ENCODE data around the gene IER5L.
A peak's percentile ranks its signal among the peaks of the same experiment; 100 is the strongest.

Gene IER5L

DNA sequence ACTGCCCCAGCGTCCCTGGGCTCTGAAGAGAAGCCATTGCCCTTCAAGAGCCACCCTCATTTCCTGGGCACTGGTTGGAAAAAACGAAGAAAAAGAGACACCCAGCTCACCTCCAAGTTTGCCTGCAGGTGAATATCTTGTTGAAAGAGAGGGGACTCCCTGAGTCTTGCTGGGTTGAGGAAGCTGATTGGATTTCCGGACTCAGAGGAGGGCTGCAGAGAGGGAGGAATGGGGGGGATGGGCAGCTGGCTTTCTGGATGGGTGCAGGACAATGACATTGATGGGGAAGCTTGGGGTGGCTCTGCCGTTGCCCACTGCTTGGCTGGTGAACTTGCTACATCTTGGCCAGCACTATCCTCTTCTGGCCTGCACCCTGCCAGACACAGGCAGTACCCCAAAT is 31.0 kb upstream of the IER5L start:
- CTCF ChIA-PET: interaction anchor here (0.6 kb wide), 1 partner anchor 378 kb away, joined by 3 read pairs; no protein-coding TSS in a partner anchor
- POLR2A ChIA-PET: no interaction called here
- Histone ChIP-seq H3K9me3 (ENCODE audit: control insufficient read depth, insufficient read depth, low read depth, low read length) (no peaks in the 10 kb centered on the region), H3K36me3 (ENCODE audit: control insufficient read depth in 2 of 2, insufficient read depth in 1 of 2, low read length in 2 of 2) (no peaks in the 10 kb centered on the region), H3K4me1 (ENCODE audit: control insufficient read depth, insufficient read depth, low read length) (no peaks in the 10 kb centered on the region), H3K4me3 (ENCODE audit: low read depth, low read length) (no peak overlapping the region), H3K27ac (ENCODE audit: extremely low read depth, low read depth, low read length) (no peak overlapping the region)
- TF ChIP-seq ZNF677 (tag by site-specific recombination; IDR thresholded peaks at IDR 0.05): no peak
- TF ChIP-seq ZNF560 (tag by site-specific recombination; IDR thresholded peaks at IDR 0.05; ENCODE audit: borderline replicate concordance): no peak
- TF ChIP-seq ZNF548 (tag by site-specific recombination; IDR thresholded peaks at IDR 0.05): no peak

DNA sequence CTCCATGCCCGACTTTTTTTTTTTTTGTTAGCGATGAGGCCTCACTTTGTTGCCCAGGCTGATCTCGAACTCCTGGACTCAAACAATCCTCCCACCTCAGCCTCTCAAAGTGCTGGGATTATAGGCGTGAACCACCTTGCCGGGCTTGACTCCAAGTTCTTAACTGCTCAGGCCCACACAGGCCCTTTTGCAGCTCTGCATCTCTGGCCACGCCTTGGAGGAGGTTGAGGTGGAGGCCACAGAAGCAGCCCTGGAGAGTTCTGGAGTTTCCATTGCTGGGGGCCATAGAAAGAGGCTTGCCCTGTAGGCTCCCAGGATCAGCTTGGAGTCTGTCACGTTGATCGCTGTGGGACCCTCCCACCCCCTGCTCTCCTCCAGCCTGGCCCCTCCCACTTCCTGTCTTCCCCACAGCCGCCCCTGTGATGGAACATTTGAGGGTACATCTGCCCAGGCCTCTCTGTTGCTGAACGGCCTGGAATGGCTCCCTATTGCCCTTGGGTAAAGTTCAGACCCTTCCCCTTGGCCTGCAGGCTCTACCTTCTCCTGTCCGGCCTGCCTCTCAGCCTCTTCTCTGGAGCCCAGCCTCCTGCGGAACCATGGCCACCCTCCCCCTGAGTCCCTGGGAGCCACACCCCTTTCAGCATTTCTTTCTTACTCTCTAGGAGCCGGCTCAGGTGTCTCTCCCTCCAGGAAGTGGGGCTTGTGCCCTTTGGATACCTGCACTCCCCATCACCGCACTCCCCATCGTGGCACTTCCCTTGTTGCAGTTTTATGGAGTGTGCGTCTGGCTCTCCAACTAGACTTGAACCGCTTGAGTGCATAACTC is 30.4 kb upstream of the IER5L start:
- no peaks in the 10 kb centered on the region for H3K4me1 ChIP-seq (ENCODE audit: control insufficient read depth, insufficient read depth, low read length)
- ChIA-PET POLR2A (interaction anchor here (0.6 kb wide), 2 partner anchors 30 to 278 kb away, joined by 3 read pairs; partner anchors contain the start of gene IER5L), CTCF (interaction anchor here (0.6 kb wide), 2 partner anchors 35 to 66 kb away, joined by 3 read pairs; no protein-coding TSS in a partner anchor)
- no peak overlapping the region for H3K27ac ChIP-seq (ENCODE audit: extremely low read depth, low read depth, low read length)
- TF ChIP-seq EGR2 (tag by site-specific recombination; IDR thresholded peaks at IDR 0.05; ENCODE audit: low read depth) (0 out of 2 replicates have a peak, but pooled peaks have one; percentile 20), TCF7L2 (IDR thresholded peaks at IDR 0.05; ENCODE audit: borderline replicate concordance, low read depth, low read length) (no peak), MZF1 (tag by site-specific recombination; IDR thresholded peaks at IDR 0.05; ENCODE audit: borderline replicate concordance) (no peak), ZFHX2 (tag by site-specific recombination; conservative IDR thresholded peaks at IDR 0.05) (peak; percentile 17; the same call in 1 of the 2 replicates), ZNF792 (tag by site-specific recombination; IDR thresholded peaks at IDR 0.05) (no peak)
- no peaks in the 10 kb centered on the region for H3K36me3 ChIP-seq (ENCODE audit: control insufficient read depth in 2 of 2, insufficient read depth in 1 of 2, low read length in 2 of 2)
- no peak overlapping the region for H3K4me3 ChIP-seq (ENCODE audit: low read depth, low read length)
- no peaks in the 10 kb centered on the region for H3K9me3 ChIP-seq (ENCODE audit: control insufficient read depth, insufficient read depth, low read depth, low read length)

GRCh38 chr9:129206905-129207304 is 28.8 kb upstream of the IER5L start:
- no peak overlapping the region for H3K27ac ChIP-seq (ENCODE audit: extremely low read depth, low read depth, low read length)
- ChIA-PET POLR2A (no interaction called here), CTCF (no interaction called here)
- H3K36me3 ChIP-seq (ENCODE audit: control insufficient read depth in 2 of 2, insufficient read depth in 1 of 2, low read length in 2 of 2): no peaks in the 10 kb centered on the region
- H3K9me3 ChIP-seq (ENCODE audit: control insufficient read depth, insufficient read depth, low read depth, low read length): no peaks in the 10 kb centered on the region
- H3K4me1 ChIP-seq (ENCODE audit: control insufficient read depth, insufficient read depth, low read length): no peaks in the 10 kb centered on the region
- H3K4me3 ChIP-seq (ENCODE audit: low read depth, low read length): no peak overlapping the region
- TF ChIP-seq ZEB2 (tag by site-specific recombination; IDR thresholded peaks at IDR 0.05) (no peak), KLF10 (tag by site-specific recombination; IDR thresholded peaks at IDR 0.05) (no peak), SCRT1 (tag by site-specific recombination; IDR thresholded peaks at IDR 0.05; ENCODE audit: borderline replicate concordance) (no peak), SALL2 (tag by site-specific recombination; IDR thresholded peaks at IDR 0.05; ENCODE audit: borderline replicate concordance) (no peak), ZNF677 (tag by site-specific recombination; IDR thresholded peaks at IDR 0.05) (no peak), ZNF639 (tag by site-specific recombination; IDR thresholded peaks at IDR 0.05) (no peak), ZNF488 (tag by site-specific recombination; IDR thresholded peaks at IDR 0.05) (no peak), OSR2 (tag by site-specific recombination; IDR thresholded peaks at IDR 0.05) (no peak), ZBTB20 (tag by site-specific recombination; IDR thresholded peaks at IDR 0.05) (no peak), ZNF585B (tag by site-specific recombination; IDR thresholded peaks at IDR 0.05) (no peak)
- TF ChIP-seq, protein P1, sequence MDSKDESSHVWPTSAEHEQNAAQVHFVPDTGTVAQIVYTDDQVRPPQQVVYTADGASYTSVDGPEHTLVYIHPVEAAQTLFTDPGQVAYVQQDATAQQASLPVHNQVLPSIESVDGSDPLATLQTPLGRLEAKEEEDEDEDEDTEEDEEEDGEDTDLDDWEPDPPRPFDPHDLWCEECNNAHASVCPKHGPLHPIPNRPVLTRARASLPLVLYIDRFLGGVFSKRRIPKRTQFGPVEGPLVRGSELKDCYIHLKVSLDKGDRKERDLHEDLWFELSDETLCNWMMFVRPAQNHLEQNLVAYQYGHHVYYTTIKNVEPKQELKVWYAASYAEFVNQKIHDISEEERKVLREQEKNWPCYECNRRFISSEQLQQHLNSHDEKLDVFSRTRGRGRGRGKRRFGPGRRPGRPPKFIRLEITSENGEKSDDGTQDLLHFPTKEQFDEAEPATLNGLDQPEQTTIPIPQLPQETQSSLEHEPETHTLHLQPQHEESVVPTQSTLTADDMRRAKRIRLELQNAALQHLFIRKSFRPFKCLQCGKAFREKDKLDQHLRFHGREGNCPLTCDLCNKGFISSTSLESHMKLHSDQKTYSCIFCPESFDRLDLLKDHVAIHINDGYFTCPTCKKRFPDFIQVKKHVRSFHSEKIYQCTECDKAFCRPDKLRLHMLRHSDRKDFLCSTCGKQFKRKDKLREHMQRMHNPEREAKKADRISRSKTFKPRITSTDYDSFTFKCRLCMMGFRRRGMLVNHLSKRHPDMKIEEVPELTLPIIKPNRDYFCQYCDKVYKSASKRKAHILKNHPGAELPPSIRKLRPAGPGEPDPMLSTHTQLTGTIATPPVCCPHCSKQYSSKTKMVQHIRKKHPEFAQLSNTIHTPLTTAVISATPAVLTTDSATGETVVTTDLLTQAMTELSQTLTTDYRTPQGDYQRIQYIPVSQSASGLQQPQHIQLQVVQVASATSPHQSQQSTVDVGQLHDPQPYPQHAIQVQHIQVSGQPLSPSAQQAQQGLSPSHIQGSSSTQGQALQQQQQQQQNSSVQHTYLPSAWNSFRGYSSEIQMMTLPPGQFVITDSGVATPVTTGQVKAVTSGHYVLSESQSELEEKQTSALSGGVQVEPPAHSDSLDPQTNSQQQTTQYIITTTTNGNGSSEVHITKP (tag by site-specific recombination; IDR thresholded peaks at IDR 0.05): no peak
- TF ChIP-seq, protein P2, sequence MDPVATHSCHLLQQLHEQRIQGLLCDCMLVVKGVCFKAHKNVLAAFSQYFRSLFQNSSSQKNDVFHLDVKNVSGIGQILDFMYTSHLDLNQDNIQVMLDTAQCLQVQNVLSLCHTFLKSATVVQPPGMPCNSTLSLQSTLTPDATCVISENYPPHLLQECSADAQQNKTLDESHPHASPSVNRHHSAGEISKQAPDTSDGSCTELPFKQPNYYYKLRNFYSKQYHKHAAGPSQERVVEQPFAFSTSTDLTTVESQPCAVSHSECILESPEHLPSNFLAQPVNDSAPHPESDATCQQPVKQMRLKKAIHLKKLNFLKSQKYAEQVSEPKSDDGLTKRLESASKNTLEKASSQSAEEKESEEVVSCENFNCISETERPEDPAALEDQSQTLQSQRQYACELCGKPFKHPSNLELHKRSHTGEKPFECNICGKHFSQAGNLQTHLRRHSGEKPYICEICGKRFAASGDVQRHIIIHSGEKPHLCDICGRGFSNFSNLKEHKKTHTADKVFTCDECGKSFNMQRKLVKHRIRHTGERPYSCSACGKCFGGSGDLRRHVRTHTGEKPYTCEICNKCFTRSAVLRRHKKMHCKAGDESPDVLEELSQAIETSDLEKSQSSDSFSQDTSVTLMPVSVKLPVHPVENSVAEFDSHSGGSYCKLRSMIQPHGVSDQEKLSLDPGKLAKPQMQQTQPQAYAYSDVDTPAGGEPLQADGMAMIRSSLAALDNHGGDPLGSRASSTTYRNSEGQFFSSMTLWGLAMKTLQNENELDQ (tag by site-specific recombination; IDR thresholded peaks at IDR 0.05; ENCODE audit: low read depth): no peak
